GM19193 (cell line): ENCODE measurements around the gene CEP43.

ENCODE experiments used
- POLR2A ChIP-seq: IDR thresholded peaks from 4 replicates; pipeline ENCODE4 v1.6.1; 2011; ENCODE audit not compliant: insufficient read depth, insufficient read length; ENCODE audit errors: extremely low read depth

Gene CEP43

DNA sequence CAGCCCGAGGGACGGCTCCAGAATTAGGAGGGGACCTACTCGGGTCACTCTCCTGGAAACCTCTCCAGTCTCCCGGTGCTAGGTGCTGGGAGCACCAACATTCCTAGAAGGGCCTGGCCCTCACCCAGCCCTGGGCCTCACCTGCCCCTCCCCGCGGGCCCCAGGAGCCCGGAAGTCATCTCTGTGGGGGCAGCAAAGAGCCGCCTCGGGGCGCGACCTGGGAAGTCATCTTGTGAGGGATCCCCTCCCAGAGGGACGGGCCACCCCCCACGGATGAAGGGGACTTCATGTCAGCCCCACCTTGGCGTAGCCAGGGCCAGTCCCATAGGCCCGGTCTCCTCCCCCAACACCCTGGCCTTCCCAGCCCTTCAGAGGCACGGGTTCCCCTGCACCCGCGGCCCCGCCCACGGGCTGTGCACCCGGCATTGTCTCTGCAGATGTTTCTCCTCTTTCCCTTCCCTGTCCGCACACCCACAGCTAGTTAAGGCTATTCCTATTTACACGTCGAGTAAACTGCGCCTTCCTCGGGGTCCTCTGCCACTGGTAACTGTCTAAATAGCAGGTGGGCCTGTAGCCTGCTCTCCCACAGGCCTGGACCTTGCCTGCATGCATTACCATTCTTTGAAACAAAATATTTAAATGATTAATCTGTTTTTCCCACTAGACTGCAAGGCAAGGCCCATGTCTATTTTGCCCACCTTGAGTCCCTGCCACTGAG, 42.0 kb upstream of the CEP43 start:
- peak; percentile 47 for TF ChIP-seq POLR2A

DNA sequence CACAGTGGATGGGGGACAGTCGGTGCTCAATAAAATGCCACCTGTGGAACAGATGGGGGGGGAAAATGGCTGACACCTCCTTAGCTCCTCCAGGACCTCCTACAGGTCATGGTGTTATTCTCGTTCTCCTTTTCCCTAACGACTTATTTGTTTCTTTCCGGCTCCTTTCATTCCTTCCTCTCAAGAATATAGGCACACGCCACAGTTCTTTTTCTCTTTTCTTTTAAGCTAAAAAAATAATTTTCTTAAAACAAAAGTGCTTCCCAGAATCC, 41.5 kb upstream of the CEP43 start:
- no peak for TF ChIP-seq POLR2A

DNA sequence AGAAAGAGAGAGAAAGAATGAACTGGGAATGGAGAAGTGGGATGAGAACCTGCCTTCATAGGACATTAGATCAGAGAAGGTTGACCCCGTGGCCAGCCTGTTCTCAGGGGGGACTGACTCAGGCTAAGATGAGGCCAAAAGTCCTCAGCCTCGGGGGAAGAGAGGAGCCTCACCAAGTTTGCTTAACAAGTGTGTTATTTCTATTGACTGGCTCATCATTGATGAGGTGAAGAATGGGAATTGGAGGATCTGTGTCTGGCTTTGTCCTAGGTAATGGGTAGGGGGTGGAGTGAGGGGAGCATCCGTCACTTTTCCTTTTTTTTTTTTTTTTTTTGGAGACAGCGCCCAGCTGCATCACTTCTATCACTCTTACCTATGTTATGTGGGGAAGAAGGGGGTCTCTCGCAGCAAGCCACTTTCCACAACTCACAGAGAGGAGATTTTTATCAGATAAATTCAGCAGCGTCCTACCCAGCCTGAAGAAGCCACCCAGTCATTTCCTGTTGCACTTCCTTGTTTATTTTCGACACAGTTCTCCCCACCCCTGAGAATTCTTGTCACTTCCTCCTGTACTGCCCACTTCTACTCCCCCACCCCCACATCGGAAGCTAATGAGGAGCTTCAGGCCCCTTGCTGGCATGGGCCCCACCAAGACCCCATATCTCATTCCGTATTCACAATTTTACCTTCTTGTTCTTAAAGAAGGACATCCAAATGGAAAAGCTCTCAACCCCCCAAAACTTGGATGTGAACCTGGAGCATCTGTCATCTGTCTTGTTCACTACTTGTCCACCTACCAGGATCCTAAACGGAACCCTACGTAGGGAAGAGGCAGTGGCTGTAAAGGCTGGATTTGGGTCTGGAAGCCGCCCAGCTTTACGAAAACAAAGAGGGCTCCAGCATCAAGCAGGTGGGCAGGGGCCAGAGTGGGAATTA, 40.0 kb upstream of the CEP43 start:
- TF ChIP-seq POLR2A: peak; percentile 32

DNA sequence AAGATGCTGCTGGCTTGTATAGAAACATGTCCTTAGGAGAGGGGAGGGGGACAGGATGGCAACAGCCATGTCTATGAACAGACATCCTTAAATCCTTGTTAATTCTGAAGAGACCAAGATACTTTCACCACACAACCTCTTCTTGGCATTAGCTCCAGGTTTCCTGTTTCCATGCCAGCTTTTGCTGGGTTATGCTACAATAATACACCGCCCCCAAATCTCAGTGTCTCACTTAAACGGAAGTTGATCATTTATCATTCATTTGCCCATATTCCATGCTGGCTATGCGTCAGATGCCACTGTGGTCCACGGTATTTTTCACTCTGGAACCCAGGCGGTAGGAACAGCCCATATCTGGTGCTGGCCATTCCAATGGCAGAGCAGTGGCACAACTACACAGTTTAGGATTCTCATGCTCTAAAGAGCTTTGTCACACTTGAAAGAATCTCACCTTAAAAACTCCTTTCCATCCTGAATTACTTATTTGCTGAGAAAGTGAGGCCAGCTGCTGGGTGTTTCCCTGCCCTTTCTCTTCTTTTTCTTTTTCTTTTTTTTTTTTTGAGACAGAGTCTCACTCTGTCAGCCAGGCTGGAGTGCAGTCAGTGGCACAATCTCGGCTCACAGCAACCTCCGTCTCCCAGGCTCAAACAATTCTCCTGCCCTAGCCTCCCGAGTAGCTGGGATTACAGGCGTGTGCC, 39.1 kb upstream of the CEP43 start:
- no peak for TF ChIP-seq POLR2A

DNA sequence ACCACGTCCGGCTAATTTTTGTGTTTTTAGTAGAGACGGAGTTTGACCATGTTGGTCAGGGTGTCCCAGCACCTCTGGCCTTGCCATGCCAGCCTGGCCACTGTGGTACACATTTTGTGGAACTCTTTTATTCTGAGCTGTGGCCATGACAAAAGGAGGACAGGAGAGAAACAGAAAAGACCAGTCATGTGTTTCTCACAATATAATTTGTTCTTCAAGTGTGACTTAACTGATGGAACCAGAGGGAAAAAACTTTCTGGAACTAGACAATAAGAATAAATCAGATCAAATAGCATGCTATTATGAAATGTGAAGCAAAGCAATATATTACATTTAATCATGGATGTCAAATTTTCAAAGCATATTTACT, 38.6 kb upstream of the CEP43 start:
- TF ChIP-seq POLR2A: no peak

DNA sequence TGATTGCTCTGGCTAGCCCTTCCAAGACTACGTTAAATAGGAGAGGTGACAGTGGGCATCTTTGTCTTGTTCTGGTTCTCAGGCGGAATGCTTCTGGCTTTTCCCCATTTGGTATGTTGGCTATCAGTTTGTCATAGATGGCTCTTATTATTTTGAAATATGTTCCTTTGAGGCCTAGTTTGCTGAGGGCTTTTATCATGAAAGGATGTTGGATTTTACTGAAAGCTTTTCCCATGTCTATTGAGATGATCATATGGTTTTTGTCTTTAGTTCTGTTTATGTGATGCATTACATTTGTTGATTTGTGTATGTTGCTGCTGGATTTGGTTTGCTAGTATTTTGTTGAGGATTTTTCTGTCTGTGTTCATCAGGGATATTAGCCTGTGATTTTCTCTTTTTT, 32.9 kb upstream of the CEP43 start:
- TF ChIP-seq POLR2A: no peak

DNA sequence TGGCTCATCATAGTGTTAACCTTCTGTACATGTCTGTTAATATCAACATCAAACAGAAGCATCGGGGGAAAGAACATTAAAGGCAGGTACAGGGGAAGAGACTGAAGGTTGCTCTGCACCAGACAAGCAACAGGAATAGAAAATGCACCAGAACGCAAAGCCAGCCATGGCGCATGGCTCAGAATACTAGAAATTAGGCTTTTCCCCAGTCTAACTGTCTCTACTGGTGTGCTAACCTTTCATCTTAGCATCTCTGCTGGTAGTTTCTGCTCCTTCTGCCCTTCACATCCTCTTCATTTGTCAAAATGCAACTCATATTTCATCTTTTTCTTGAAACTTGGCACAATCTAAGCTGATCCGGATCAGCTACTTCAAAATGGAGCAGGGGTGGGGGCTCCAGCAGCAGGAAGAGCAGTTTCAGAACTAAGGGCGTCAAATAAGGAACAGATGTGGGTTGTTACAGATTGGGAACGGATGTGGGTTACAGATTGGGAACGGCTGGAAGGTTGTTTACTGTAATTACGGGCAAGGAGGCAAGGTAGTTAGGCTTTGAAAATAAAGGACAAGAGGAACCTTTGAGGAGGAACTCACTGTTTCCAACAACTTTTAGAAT, 29.7 kb upstream of the CEP43 start:
- TF ChIP-seq POLR2A: no peak

DNA sequence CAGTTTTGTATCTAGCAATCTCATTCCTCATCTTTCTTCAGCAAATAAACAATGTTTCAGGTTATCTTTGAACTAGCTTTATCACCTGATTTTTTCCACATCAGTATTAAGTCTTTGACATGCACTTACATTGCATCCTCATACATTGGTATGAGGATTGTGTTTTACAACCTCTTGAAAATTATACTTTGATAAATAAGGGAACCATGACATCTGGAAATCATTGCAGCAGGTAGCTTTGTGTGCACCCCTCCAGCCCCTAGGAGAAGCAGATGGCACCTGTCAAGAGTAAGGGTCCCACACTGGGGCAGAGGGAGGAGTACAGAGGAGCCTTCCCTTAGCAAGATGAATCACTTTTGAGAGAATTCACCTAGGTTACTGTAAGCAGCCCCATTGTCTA, 29.1 kb upstream of the CEP43 start:
- no peak for TF ChIP-seq POLR2A

DNA sequence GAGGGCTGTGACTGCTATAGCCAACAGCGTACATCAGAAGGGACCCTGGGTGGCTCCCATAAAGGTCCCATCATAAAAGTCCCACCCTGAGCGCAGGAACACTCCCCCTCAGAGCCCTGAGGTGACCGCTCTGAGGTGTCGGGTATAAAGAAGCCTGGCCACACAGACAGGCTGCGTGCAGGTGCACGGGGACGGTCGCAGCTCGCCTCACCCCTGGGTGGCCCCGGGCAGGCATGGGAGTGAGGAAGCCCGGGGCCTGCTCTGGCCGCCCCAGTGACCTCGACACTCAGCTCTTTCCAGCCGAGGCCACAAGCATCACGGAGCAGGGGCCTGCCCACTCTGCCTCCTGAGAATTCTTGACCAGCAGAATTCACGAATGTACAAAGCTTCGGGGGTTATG, 28.4 kb upstream of the CEP43 start:
- no peak for TF ChIP-seq POLR2A

- TF ChIP-seq POLR2A: no peak
These were observed 27.9 kb upstream of the CEP43 start for GRCh38 chr6:166971271-166971670.

GRCh38 chr6:166972101-166972500, 27.1 kb upstream of the CEP43 start:
- TF ChIP-seq POLR2A: no peak

- no peak for TF ChIP-seq POLR2A
These were observed 22.6 kb upstream of the CEP43 start for GRCh38 chr6:166976636-166977035.

- no peak for TF ChIP-seq POLR2A
These were observed 21.3 kb upstream of the CEP43 start for GRCh38 chr6:166977621-166978525.

DNA sequence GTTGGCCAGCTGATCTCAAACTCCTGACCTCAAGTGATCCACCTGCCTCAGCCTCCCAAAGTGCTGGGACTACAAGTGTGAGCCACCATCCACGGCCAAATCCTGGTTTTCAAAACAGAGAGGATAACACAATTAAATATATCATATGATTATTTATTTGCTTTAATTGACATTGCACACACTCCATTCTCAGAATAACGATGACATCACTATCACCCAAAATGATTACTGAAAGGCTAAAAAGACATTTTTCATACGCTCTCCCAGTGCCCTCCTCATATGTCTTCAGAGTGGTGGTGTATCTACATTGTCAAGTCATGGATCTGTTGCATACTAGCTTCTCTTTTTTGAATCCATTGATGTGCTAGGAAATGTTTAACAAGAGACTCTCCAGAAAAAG, 18.5 kb upstream of the CEP43 start:
- no peak for TF ChIP-seq POLR2A
